D721Med (cell line): Measurements from ENCODE around the gene RTN4R.
"Not testable (repeated sequence)": the region's sequence is repeated elsewhere in the genome, so short reads cannot be mapped to it uniquely, and the experiment has no call there.

Source experiments
- DNase-seq: peaks from one replicate; pipeline ENCODE4 v3.0.0; 2011; ENCODE audit warnings: low spot score; ENCODE audit not compliant: insufficient read length
- FAIRE-seq: peaks from 2 replicates; lab custom pipeline; 2011; peaks lifted over from hg19 to GRCh38; lab: Jason Lieb, UNC
- CTCF ChIP-seq: IDR thresholded peaks from 2 replicates; pipeline ENCODE4 v1.5.1; 2012; ENCODE audit warnings: mild to moderate bottlenecking, control low read depth; ENCODE audit not compliant: insufficient read depth; ENCODE audit errors: missing control alignments

The RTN4R gene

GRCh38 chr22:20267441-20268278, 458 bp downstream of the RTN4R start:
- no peak for FAIRE-seq
- no peak for TF ChIP-seq CTCF
- no peak for DNase-seq

- FAIRE-seq, DNase-seq: not testable (repeated sequence)
Observed at GRCh38 chr22:20266667-20267440, 1.3 kb downstream of the RTN4R start.

GRCh38 chr22:20265772-20266666, 2.1 kb downstream of the RTN4R start:
- not testable (repeated sequence) for DNase-seq, FAIRE-seq

- no peak for TF ChIP-seq CTCF
- FAIRE-seq: no peak
- DNase-seq: no peak
Observed at GRCh38 chr22:20264614-20265452, 3.3 kb downstream of the RTN4R start.

- not testable (repeated sequence) for DNase-seq, FAIRE-seq
Observed at GRCh38 chr22:20263404-20264281, 4.5 kb downstream of the RTN4R start.

- FAIRE-seq (no peak), DNase-seq (no peak)
- no peak for TF ChIP-seq CTCF
Observed at GRCh38 chr22:20262582-20263147, 5.5 kb downstream of the RTN4R start.

GRCh38 chr22:20261848-20262581, 6.1 kb downstream of the RTN4R start:
- FAIRE-seq (no peak), DNase-seq (no peak)
- no peak for TF ChIP-seq CTCF
